Esophagus (tissue), 2 donors: ENCODE results near the gene FOXE3. TPM values are rescaled to one million over a fixed set of nuclear protein-coding genes. Genes with fewer than 3 reads are reported as not detected.

Experiments
- H3K27ac ChIP-seq, 2 donors: one replicate each; pipeline ENCODE4 v1.5.1; 2013; ENCODE audit warnings: low read depth in 2 of 2, mild to moderate bottlenecking in 2 of 2, inconsistent platforms in 1 of 2, low read length in 1 of 2, moderate library complexity in 1 of 2
- H3K27me3 ChIP-seq, 2 donors: one replicate each; pipeline ENCODE4 v1.6.1; 2013; ENCODE audit warnings: low read length in 2 of 2, control low read depth in 1 of 2, mild to moderate bottlenecking in 1 of 2; ENCODE audit not compliant: insufficient read depth in 2 of 2, control insufficient read depth in 1 of 2
- H3K36me3 ChIP-seq, 2 donors: one replicate each; pipeline ENCODE4 v1.6.1; 2013; ENCODE audit warnings: low read length in 1 of 2; ENCODE audit not compliant: control insufficient read depth in 2 of 2, insufficient read depth in 2 of 2
- H3K4me1 ChIP-seq, 2 donors: one replicate each; pipeline ENCODE4 v1.6.1; 2013; ENCODE audit warnings: low read length in 1 of 2; ENCODE audit not compliant: control insufficient read depth in 2 of 2, insufficient read depth in 2 of 2
- H3K4me3 ChIP-seq, 2 donors: one replicate each; pipeline ENCODE4 v1.5.1; 2013; ENCODE audit warnings: low read length in 2 of 2, mild to moderate bottlenecking in 2 of 2, low read depth in 1 of 2, moderate library complexity in 1 of 2
- H3K9me3 ChIP-seq, 2 donors: one replicate each; pipeline ENCODE4 v1.6.1; 2013; ENCODE audit warnings: mild to moderate bottlenecking in 2 of 2, low read depth in 1 of 2, low read length in 1 of 2, moderate library complexity in 1 of 2; ENCODE audit not compliant: control insufficient read depth in 2 of 2, insufficient read depth in 1 of 2
- WGBS, 2 donors: extraction: QIAGEN DNeasy Blood & Tissue Kit; methylation state at CpG; one replicate each; pipeline ENCODE4 v1.1.7; 2013; 5-methylcytosine and 5-hydroxymethylcytosine counted together
- polyA plus RNA-seq, 2 donors: library from polyadenylated mRNA; stranded (reverse); fragments of 200-250 nt; gene quantifications; one replicate each; pipeline ENCODE4 v1.2.3, GENCODE V29; 2013
- donor health status: healthy with polysubstance abuse.
- donor health status: Bipolar disorder and iron deficiency.

The FOXE3 gene
- polyA plus RNA-seq, 2 donors: not detected

DNA sequence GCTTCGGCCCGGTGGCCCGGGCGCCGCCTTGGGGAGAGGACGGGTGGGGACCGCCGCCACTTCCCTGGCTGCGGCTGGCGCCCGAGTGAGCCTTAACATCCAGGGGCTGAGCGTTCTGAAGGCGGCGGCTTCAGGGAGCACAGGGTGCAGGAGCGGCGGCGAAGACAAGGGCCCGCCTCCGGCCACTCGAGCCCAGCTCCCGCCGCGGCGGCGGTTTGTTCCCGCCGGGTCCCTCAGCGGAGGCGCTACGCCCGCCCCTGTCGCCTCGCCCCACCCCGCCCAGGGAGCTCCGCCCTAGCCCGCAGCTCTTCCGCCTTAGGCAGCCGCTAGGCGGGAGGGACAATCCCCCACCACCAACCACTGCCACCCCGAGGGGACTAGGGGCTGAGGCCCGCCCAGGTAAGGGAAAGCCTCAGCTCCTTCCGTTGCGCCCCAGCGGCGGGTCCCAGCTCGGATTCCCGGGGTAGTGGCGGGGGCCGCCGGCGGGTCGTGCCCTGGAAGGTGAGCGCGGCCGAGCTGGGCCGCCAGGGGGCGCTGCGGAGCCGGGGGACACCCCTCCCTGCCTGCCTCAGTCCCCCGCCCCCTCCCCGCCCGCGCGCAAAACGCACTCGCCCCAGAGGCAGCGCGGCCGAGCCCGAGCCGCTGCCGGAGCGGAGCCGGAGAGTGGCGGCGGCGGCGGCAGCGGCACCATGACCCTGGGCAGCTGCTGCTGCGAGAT lies 21.5 kb downstream of the FOXE3 start, which contains the start of gene FOXD2:
Gene FOXD2 (plus strand): TSS at position 598 of the 718 bp plus-strand sequence. CDS start 92 bp downstream, at position 690.
- peak within 1 kb of the TSS; percentile 45 to 60 for H3K4me3 ChIP-seq
- H3K9me3 ChIP-seq: no peaks in the 10 kb centered on the region
- H3K27ac ChIP-seq: peak within 1 kb of the TSS; percentile 25 to 73
- H3K27me3 ChIP-seq: peaks cover 6 to 32% of the 10 kb centered on the region in 2 donors
- peaks cover 10 to 14% of the 10 kb centered on the region in 2 donors for H3K4me1 ChIP-seq
- no peaks in the 10 kb centered on the region for H3K36me3 ChIP-seq
- WGBS, 2 donors: 0% methylated on average over 55 to 80 of the region's 80 CpGs

DNA sequence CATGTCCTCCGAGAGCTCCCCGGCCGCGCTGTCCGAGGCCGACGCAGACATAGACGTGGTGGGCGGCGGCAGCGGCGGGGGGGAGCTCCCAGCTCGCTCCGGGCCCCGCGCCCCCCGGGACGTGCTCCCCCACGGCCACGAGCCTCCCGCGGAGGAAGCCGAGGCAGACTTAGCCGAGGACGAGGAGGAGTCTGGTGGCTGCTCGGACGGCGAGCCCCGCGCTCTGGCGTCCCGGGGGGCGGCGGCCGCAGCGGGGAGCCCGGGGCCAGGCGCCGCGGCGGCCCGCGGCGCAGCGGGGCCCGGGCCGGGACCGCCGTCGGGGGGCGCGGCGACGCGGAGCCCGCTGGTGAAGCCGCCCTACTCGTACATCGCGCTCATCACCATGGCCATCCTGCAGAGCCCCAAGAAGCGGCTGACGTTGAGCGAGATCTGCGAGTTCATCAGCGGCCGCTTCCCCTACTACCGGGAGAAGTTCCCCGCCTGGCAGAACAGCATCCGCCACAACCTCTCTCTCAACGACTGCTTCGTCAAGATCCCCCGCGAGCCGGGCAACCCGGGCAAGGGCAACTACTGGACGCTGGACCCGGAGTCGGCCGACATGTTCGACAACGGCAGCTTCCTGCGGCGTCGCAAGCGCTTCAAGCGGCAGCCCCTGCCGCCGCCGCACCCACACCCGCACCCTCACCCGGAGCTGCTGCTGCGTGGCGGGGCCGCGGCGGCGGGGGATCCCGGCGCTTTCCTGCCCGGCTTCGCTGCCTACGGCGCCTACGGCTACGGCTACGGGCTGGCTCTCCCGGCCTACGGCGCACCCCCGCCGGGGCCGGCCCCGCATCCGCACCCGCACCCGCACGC lies 22.3 kb downstream of the FOXE3 start:
- WGBS, 2 donors: 1 to 2% methylated on average over 70 to 117 of the region's 117 CpGs
- Histone ChIP-seq H3K4me1 (peaks cover 9% of the 10 kb centered on the region in 2 donors), H3K27ac (no peak overlapping the region), H3K4me3 (peak overlapping the region; percentile 45 to 60), H3K9me3 (no peaks in the 10 kb centered on the region), H3K36me3 (no peaks in the 10 kb centered on the region), H3K27me3 (peaks cover 7 to 33% of the 10 kb centered on the region in 2 donors)

DNA sequence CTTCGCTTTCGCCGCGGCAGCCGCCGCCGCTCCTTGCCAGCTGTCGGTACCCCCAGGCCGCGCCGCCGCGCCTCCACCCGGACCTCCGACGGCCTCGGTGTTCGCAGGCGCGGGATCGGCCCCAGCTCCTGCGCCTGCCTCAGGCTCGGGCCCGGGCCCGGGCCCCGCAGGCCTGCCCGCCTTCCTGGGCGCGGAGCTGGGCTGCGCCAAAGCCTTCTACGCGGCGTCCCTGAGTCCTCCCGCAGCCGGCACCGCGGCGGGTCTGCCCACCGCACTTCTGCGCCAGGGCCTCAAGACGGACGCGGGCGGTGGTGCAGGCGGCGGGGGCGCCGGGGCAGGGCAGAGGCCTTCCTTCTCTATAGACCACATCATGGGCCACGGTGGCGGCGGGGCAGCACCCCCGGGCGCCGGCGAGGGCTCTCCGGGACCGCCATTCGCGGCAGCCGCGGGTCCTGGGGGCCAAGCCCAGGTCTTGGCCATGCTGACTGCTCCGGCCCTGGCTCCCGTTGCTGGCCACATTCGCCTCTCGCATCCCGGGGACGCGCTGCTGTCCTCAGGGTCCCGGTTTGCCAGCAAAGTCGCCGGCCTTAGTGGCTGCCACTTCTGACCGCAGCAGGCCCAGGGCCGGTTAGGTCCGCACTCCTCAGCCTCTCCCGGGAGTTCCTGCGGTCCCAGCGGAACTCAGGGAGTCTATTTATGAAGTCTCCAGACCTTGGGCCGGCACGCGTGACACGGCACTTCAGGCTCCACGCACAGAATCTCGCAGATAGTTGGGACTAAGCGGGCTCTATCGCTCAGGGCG lies 23.1 kb downstream of the FOXE3 start:
- peaks cover 7 to 33% of the 10 kb centered on the region in 2 donors for H3K27me3 ChIP-seq
- H3K9me3 ChIP-seq: peaks cover 0 to 2% of the 10 kb centered on the region in 2 donors
- H3K27ac ChIP-seq: no peak overlapping the region
- peak overlapping the region; percentile 28 to 45 for H3K4me3 ChIP-seq
- H3K36me3 ChIP-seq: no peaks in the 10 kb centered on the region
- peaks cover 3 to 4% of the 10 kb centered on the region in 2 donors for H3K4me1 ChIP-seq
- WGBS, 2 donors: 21 to 30% methylated on average over 45 to 86 of the region's 86 CpGs

DNA sequence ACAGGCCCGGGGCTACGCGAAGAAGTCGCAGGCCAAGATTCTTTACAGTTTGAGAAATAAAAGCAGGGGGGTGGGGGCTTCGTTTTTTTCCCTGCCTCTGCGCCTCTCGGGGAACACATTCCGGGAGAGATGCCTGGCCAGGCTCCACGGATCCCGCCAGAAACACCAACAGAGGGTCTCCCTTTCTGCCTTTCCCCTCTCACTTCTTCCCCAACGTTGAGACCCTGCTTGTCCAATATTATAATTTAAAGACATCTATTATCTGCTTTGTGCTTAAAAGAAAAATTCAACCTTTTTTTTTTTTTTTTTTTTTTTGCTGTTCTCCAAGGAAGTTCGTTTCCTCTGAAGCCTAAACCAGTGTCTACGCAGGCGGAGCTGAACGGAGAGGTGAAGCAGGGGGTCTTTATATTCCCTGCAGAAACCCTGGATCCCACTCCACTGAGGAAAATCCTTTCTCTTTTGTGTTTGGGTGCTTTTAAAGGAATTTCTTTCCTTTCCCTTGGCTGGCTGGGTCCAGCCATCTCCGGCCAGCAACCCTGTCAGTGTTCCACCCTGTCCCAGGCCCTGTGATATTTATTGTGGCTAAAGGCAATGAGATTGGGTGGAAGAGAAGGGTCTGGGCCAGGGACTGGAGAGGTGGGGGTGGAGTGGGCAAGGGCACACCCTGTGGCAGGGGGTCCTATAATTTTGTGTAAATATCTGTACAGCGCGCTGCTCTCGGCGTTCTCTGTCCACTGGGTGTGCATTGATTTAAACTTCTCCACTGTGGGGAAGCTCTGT lies 23.9 kb downstream of the FOXE3 start:
- 73 to 78% methylated on average over 20 of the region's 20 CpGs for WGBS, 2 donors

DNA sequence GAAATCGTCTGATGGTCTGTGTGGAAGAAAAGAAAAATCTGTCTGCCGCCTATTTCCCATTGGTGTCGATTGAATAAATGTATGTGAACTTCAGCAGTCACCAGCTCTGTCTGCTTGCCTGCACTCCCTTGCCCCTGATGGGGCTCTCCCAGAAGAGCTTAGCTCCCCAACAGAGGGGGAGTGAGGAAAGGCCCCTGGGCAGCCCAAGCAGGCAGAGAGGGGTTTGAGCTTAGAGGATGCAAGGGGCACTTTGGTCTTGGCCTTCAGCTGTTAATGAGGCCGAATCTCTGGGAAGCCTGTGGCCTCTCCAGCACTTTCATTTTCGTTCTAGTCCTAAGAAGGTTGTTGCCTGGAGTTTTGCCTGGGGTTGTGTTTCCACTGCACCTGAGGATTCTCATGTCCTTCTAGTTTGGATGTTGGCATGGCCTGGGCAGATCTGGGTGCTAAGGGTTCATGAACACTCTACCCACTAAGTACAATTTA lies 24.6 kb downstream of the FOXE3 start:
- Histone ChIP-seq H3K4me1 (peaks cover 0 to 10% of the 10 kb centered on the region in 2 donors), H3K27me3 (peaks cover 7 to 44% of the 10 kb centered on the region in 2 donors), H3K36me3 (no peaks in the 10 kb centered on the region), H3K27ac (no peak overlapping the region), H3K9me3 (peaks cover 3 to 5% of the 10 kb centered on the region in 2 donors), H3K4me3 (no peak overlapping the region)
- WGBS, 2 donors: 60 to 65% methylated on average over 5 of the region's 5 CpGs

More for the DNA sequence above, 23.9 kb downstream of the FOXE3 start:
- H3K9me3 ChIP-seq: peaks cover 2 to 3% of the 10 kb centered on the region in 2 donors
- H3K27me3 ChIP-seq: peaks cover 7 to 38% of the 10 kb centered on the region in 2 donors
- H3K4me3 ChIP-seq: no peak overlapping the region
- no peaks in the 10 kb centered on the region for H3K36me3 ChIP-seq
- no peak overlapping the region for H3K27ac ChIP-seq
- H3K4me1 ChIP-seq: peaks cover 0 to 8% of the 10 kb centered on the region in 2 donors

DNA sequence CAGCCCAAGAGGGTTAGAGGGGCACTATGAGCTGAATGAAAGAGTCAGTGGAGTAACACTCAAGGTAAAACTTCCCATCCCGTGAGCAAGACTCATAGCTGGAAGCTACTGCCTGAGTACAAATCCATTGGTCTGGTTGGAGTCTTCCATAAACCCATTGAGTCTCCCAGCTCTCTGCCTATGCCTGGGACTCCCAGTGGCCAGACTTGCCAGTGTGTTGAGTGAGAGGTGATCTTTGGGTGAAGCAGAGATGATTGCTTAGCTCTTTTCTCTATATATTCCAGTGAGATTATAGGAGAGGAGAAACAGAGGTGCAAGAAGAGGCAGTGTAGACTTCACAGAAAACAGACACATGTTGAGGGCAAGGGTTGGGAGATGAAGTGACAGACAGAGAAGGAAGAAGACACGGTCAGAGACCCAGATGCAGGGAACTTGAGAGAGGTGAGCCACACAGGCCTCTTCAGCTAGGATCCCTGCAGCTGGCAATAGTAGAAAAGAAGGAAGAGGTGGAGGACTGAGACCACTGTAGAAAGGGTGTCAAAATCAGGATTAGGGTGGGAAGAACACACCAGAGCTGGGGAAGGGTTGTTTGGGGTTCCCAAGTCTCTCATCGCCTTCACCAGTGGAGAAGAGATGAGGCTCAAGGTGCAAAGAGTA lies 25.5 kb downstream of the FOXE3 start:
- Histone ChIP-seq H3K36me3 (no peaks in the 10 kb centered on the region), H3K27me3 (peaks cover 7 to 52% of the 10 kb centered on the region in 2 donors), H3K4me3 (no peak overlapping the region), H3K9me3 (peaks cover 3 to 5% of the 10 kb centered on the region in 2 donors), H3K4me1 (peaks cover 0 to 10% of the 10 kb centered on the region in 2 donors), H3K27ac (no peak overlapping the region)
- WGBS, 2 donors: 92 to 97% methylated on average over 3 of the region's 3 CpGs

DNA sequence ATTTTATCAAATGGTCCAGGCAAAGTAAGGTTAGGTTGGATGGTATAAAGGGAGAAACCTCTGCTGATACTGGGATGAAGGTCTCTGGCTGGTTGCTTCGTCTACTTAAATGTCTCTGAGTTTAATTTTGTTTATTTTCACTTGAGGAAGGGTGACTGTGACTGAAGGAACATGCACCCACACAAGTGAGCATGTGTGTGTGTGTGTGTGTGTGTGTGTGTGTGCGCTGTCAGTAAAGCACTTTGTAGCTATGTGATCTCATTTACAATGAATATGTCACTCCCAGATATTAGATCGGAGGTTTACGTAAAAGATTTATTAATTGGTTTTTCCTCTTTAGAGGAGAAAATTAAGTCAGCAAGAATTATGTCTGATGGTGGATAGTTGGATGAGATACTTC lies 26.1 kb downstream of the FOXE3 start:
- no peaks in the 10 kb centered on the region for H3K36me3 ChIP-seq
- H3K27ac ChIP-seq: no peak overlapping the region
- 91 to 92% methylated on average over 4 of the region's 4 CpGs for WGBS, 2 donors
- peaks cover 3 to 7% of the 10 kb centered on the region in 2 donors for H3K9me3 ChIP-seq
- H3K4me3 ChIP-seq: no peak overlapping the region
- peaks cover 7 to 58% of the 10 kb centered on the region in 2 donors for H3K27me3 ChIP-seq
- peaks cover 0 to 10% of the 10 kb centered on the region in 2 donors for H3K4me1 ChIP-seq

DNA sequence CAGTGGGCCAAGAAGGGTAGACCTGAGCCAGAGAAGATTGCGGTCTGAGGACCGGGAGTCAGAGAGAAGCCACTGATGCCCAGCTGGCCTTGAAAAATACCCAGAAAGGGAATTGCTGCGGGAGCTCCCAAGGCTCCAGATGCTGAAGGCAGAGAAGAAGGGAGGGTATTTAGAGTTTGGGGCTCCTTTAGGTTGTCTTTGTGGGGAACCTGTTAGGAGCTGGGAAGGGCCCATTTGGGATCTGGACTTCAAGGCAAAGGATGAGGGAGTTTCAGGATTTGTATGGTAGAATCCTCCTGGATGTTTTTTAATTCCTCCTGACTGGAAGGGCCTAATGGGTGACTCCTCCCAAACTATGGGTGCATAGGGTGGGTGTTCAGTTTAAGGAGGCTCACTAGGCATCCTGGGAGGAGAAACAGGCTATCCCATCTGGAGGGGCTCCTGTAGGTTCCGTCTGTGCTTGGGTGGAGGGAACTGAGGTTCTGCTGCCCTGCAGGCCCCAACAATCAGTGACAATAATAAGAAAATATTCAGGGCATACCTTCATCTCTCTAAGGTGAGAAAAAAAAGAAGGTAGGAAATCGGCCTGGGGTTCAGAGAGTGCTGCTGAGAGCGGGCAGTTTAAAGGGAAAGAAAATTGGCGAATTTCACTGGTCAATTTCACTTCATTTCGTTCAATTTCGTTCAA lies 26.9 kb downstream of the FOXE3 start:
- Histone ChIP-seq H3K4me1 (peaks cover 0 to 10% of the 10 kb centered on the region in 2 donors), H3K27me3 (peaks cover 7 to 61% of the 10 kb centered on the region in 2 donors), H3K9me3 (peaks cover 3 to 8% of the 10 kb centered on the region in 2 donors), H3K27ac (no peak overlapping the region), H3K4me3 (no peak overlapping the region), H3K36me3 (no peaks in the 10 kb centered on the region)
- WGBS, 2 donors: 60 to 70% methylated on average over 9 of the region's 9 CpGs
